T-helper 1 cell treated with Interleukin-12 subunit alpha and Interleukin-12 subunit beta and Interleukin-4 antibody, amounts not matched to agents 30 μg/mL and 1 μg/mL, for 36 hours (primary cell): ENCODE measurements around the gene PADI4.

Experiments used
- H3K27ac Mint-ChIP-seq: one replicate; pipeline ENCODE4 v1.8.0; 2021; ENCODE audit warnings: mild to moderate bottlenecking, mixed read lengths
- H3K27me3 Mint-ChIP-seq: one replicate; pipeline ENCODE4 v1.8.0; 2021; ENCODE audit warnings: low read depth, mixed read lengths
- H3K36me3 Mint-ChIP-seq: one replicate; pipeline ENCODE4 v1.8.0; 2021; ENCODE audit warnings: low read depth, mixed read lengths
- H3K4me1 Mint-ChIP-seq: one replicate; pipeline ENCODE4 v1.8.0; 2021; ENCODE audit warnings: low read depth, mixed read lengths
- H3K4me3 Mint-ChIP-seq: one replicate; pipeline ENCODE4 v1.8.0; 2021; ENCODE audit warnings: mild to moderate bottlenecking, moderate library complexity, mixed read lengths
- H3K9me3 Mint-ChIP-seq: one replicate; pipeline ENCODE4 v1.8.0; 2021; ENCODE audit warnings: mixed read lengths

The PADI4 gene

GRCh38 chr1:17276568-17276967 lies 31.4 kb upstream of the PADI4 start:
- Mint-ChIP-seq H3K27ac (no peak overlapping the region), H3K9me3 (no peaks in the 10 kb centered on the region), H3K4me1 (no peaks in the 10 kb centered on the region), H3K27me3 (no peaks in the 10 kb centered on the region), H3K36me3 (no peaks in the 10 kb centered on the region), H3K4me3 (no peak overlapping the region)

DNA sequence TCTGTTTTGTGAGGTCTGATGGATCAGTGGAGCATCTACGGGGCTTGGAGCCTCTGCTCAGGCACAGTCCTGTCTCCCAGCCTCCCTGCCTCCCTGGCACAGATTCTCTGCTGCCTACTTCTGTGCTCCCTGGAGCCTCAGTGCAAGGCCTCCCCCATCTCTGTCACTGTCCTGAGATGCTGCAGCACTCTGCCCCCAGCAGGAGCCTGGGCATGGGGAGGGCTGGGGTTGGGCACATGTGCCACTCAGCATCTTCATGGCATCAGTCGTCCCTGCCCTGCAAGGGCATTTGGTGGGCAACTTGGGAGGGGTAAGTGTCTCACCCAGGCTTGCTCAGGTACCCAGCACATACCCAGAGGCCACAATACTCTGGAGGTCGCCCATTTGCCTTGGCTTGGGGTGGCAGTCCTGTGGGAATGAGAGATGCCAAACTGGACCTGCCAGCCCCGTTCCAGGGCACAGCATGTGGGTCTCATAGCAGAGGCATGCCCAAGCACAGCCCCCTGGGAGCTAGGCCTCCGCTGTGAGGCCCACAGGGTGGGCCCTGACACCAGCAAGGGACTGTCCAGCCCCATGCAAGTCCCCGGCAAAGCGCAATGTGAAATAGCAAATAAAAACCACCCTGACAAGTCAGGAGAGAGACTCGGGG lies 30.4 kb upstream of the PADI4 start:
- H3K4me3 Mint-ChIP-seq, result no peak overlapping the region
- no peaks in the 10 kb centered on the region for H3K36me3 Mint-ChIP-seq
- peaks cover 9% of the 10 kb centered on the region for H3K27me3 Mint-ChIP-seq
- no peak overlapping the region for H3K27ac Mint-ChIP-seq
- no peaks in the 10 kb centered on the region for H3K9me3 Mint-ChIP-seq
- H3K4me1 Mint-ChIP-seq, result peaks cover 2% of the 10 kb centered on the region

DNA sequence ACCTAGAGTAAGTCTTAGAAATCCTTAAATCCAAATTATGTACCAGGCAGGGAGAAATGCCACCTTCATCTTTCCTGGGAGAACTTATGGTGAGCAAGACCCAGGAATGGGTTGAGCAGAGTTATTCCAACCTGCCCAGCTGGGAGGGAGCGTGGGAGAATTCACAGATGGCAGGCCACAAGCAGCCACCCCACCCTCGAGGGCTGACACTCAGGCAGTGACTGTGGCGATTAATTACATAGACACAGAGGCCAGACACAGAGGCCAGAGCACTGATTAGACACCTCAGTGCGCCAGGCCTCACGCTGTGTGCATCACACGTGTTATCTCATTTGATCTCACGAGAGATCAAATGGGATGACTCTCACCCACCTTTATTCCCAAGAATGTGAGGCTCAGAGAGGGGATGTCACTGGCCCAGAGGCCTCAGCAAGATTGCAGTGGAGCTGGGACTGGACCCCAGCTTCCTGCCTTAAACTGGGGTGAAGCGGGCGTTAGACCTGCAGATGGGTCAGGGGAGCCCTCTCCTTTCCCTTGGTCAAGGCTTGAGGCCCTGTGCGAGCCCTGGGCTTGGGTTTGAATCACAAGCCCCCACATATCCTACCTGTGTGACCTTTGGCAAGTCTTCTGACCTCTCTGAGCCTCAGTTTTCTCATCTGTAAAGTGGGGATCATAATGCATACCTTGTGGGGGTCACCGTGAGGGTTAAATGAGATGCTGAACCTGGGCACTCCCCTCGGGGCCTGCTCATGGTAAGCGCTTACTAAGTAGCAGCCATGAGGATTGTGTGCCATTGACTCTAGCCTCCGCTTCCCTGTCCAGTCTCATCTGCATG lies 28.8 kb upstream of the PADI4 start:
- H3K4me1 Mint-ChIP-seq, result peaks cover 2% of the 10 kb centered on the region
- no peak overlapping the region for H3K4me3 Mint-ChIP-seq
- peaks cover 9% of the 10 kb centered on the region for H3K27me3 Mint-ChIP-seq
- H3K36me3 Mint-ChIP-seq, result no peaks in the 10 kb centered on the region
- H3K9me3 Mint-ChIP-seq, result no peaks in the 10 kb centered on the region
- H3K27ac Mint-ChIP-seq, result no peak overlapping the region

GRCh38 chr1:17280436-17280835 lies 27.6 kb upstream of the PADI4 start:
- no peak overlapping the region for H3K27ac Mint-ChIP-seq
- peaks cover 9% of the 10 kb centered on the region for H3K27me3 Mint-ChIP-seq
- peaks cover 2% of the 10 kb centered on the region for H3K4me1 Mint-ChIP-seq
- H3K4me3 Mint-ChIP-seq, result no peak overlapping the region
- H3K36me3 Mint-ChIP-seq, result no peaks in the 10 kb centered on the region
- H3K9me3 Mint-ChIP-seq, result no peaks in the 10 kb centered on the region

DNA sequence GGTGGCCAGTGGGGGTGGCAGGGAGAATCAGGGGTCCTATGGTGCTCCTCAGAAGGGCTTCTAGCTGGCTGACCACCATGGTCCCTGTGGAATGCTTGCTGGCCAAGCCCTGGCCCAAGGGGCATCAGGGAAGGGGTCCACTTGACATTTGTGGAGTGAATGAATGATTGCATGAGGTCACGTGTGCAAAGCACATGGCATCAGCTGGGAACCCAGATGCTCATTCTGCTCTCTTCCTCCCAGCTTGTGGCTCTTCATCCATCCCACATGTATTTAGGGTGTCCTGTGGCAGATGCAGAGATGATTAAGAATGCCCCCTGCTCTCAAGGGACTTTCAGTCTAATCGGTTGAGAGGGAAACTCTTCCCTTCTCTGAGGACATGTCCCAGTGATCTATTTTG lies 27.1 kb upstream of the PADI4 start:
- Mint-ChIP-seq H3K4me1 (peaks cover 2% of the 10 kb centered on the region), H3K27ac (no peak overlapping the region), H3K27me3 (peaks cover 9% of the 10 kb centered on the region), H3K9me3 (no peaks in the 10 kb centered on the region), H3K36me3 (no peaks in the 10 kb centered on the region), H3K4me3 (no peak overlapping the region)

GRCh38 chr1:17281775-17282181 lies 26.2 kb upstream of the PADI4 start:
- H3K27ac Mint-ChIP-seq, result no peak overlapping the region
- H3K4me3 Mint-ChIP-seq, result no peak overlapping the region
- H3K36me3 Mint-ChIP-seq, result no peaks in the 10 kb centered on the region
- H3K4me1 Mint-ChIP-seq, result peaks cover 2% of the 10 kb centered on the region
- no peaks in the 10 kb centered on the region for H3K9me3 Mint-ChIP-seq
- peaks cover 9% of the 10 kb centered on the region for H3K27me3 Mint-ChIP-seq

GRCh38 chr1:17282836-17283235 lies 25.2 kb upstream of the PADI4 start:
- H3K4me1 Mint-ChIP-seq, result peaks cover 2% of the 10 kb centered on the region
- H3K9me3 Mint-ChIP-seq, result no peaks in the 10 kb centered on the region
- no peaks in the 10 kb centered on the region for H3K36me3 Mint-ChIP-seq
- no peak overlapping the region for H3K4me3 Mint-ChIP-seq
- H3K27ac Mint-ChIP-seq, result no peak overlapping the region
- peaks cover 9% of the 10 kb centered on the region for H3K27me3 Mint-ChIP-seq

DNA sequence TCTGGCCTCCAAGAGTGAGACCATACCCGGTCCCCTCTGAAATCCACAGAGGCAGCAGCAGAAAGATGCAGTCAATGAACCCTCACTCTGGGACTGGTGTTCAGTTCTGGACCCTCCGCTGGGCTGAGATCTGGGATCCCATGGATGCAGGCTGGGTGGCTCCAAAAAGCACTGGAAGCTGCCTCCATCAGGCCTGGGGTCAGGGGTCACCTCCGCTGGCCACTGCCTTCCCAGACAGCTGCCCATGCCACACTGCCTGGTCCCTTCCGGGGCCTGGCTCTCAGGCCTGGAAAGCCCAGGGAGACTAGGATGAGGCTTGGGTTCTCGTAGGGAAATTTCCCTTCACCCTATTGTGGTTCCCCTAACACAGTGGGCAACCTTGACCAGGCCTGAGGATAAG lies 21.4 kb upstream of the PADI4 start:
- Mint-ChIP-seq H3K36me3 (no peaks in the 10 kb centered on the region), H3K4me3 (no peak overlapping the region), H3K4me1 (peaks cover 2% of the 10 kb centered on the region), H3K27me3 (peaks cover 8% of the 10 kb centered on the region), H3K27ac (no peak overlapping the region), H3K9me3 (no peaks in the 10 kb centered on the region)

DNA sequence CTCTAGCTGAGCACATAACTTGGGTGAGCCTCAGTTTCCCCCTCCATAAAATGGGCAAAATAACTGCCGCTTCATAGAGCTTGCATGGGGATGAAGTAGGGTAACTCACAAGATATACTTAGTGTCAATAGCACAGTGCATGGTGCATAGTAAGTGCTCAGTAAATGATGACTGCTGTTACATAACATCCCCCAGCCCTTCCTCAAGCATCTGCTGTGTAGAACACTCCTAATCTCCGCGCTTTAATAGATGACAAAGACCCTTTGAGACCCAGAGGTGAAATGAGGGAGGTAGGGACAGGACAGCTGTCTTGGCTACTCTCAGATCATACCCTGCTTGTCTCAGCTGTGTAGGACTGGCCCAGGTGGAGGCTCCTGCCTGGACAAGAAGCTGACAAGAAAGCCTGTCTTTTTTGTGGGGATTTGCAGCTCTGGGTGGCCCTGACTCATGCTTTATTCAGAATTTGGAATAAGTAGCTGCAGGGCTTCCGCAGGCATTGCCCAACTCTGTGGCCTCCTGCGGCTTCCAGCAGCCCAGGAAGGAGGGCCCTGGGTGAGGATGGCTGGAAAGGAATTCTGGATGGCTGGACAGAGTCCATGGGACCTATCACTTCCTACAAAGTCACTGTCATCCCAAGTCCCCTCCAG lies 20.7 kb upstream of the PADI4 start:
- Mint-ChIP-seq H3K27me3 (peaks cover 2% of the 10 kb centered on the region), H3K4me1 (no peaks in the 10 kb centered on the region), H3K27ac (no peak overlapping the region), H3K4me3 (no peak overlapping the region), H3K36me3 (no peaks in the 10 kb centered on the region), H3K9me3 (no peaks in the 10 kb centered on the region)

- no peaks in the 10 kb centered on the region for H3K9me3 Mint-ChIP-seq
- H3K4me3 Mint-ChIP-seq, result no peak overlapping the region
- no peaks in the 10 kb centered on the region for H3K27me3 Mint-ChIP-seq
- no peaks in the 10 kb centered on the region for H3K4me1 Mint-ChIP-seq
- H3K27ac Mint-ChIP-seq, result no peak overlapping the region
- H3K36me3 Mint-ChIP-seq, result no peaks in the 10 kb centered on the region
Measured at GRCh38 chr1:17289721-17290120, 18.3 kb upstream of the PADI4 start.

DNA sequence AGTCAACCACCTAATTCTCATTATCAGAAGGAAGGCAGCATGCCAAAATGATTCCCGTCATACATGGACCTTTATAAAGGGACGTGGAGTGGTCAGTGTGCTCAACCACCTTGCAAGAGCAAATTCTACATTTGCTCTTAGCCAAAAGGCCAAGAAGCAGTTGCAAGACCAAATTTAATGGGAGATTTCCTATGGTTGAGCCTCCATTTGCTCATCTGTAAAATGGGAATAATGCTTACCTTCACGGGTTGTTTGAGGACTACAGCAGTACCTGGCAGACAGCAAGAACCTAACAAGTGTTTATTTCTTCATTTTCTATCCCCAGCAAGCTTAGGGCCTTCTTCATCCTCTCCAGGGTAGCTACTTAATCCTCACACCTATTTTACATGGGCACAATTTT lies 17.4 kb upstream of the PADI4 start:
- Mint-ChIP-seq H3K27ac (no peak overlapping the region), H3K9me3 (no peaks in the 10 kb centered on the region), H3K36me3 (no peaks in the 10 kb centered on the region), H3K4me3 (no peak overlapping the region), H3K4me1 (no peaks in the 10 kb centered on the region), H3K27me3 (no peaks in the 10 kb centered on the region)

DNA sequence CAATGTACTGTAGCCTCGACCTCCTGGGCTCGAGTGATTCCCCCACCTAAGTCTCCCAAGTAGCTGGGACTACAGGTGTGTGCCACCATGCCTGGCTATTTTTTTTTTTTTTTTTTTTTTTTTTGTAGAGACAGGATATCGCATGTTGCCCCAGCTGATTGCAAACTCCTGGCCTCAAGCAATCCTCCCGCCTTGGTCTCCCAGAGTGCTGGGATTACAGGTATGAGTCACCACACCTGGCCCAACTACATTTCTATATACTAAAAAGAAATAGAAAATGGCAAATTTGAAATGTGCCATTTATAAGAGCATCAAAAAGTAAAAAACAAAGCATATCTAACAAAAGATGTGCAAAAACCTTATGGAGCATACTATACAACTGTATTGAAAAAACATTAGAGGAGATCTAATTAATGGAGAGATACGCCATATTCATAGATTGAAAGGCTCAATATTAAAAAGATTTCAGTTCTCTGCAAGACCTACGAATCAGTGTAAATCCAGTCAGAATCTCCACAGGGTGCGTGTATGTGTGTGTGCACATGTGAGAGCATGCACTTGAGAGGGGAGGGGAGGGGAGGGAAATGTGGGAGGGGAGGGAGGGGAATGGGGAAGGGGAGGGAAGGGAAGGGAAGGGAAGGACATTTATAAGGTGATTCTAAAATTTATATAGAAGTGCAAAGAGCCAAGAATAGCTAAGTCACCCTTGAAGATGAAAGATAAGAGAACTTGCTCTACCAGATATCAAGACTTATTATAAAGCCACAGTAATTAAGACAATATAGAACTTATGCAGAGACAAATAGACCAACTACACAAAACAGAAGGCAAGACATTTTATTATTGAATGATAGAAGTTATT lies 15.5 kb upstream of the PADI4 start:
- Mint-ChIP-seq H3K4me3 (no peak overlapping the region), H3K27me3 (no peaks in the 10 kb centered on the region), H3K27ac (no peak overlapping the region), H3K36me3 (no peaks in the 10 kb centered on the region), H3K9me3 (no peaks in the 10 kb centered on the region), H3K4me1 (no peaks in the 10 kb centered on the region)

- Mint-ChIP-seq H3K4me1 (no peaks in the 10 kb centered on the region), H3K36me3 (no peaks in the 10 kb centered on the region), H3K27me3 (no peaks in the 10 kb centered on the region), H3K9me3 (no peaks in the 10 kb centered on the region), H3K27ac (no peak overlapping the region), H3K4me3 (no peak overlapping the region)
Measured at GRCh38 chr1:17293681-17294425, 14.1 kb upstream of the PADI4 start.

DNA sequence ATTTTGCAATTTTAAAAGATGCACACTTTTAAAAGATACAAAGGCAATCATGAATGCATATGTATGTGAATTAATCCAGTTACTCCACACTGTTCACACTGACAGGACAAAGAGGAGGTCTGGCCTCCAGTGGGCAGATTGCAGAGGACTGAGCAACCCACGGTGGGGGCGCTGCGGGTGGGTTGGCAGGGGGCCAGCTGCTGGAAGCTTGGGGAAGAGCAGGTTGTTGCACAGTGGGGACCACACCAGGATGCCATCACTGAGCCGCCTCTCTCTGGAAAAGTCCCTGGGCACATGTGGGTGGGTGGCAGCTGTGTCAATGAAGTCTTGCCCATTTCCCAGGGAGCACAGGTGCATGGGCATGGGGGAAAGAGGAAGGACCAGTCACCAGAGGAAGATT lies 12.7 kb upstream of the PADI4 start:
- Mint-ChIP-seq H3K4me1 (no peaks in the 10 kb centered on the region), H3K9me3 (no peaks in the 10 kb centered on the region), H3K27ac (no peak overlapping the region), H3K4me3 (no peak overlapping the region), H3K27me3 (no peaks in the 10 kb centered on the region), H3K36me3 (no peaks in the 10 kb centered on the region)
